Head of caudate nucleus (tissue), 42 donors: Measurements from ENCODE around the gene KIAA1586.
"Not testable (repeated sequence)": the region's sequence is repeated elsewhere in the genome, so short reads cannot be mapped to it uniquely, and the experiment has no call there.

Experiments
- DNase-seq, 42 donors: peaks; one replicate each; pipeline versions ENCODE4 v3.0.0 to v3.0.0-alpha.2; 2020 to 2021; ENCODE audit warnings: mixed read lengths in 7 of 42
- intact Hi-C: fragments of 100-400 bp; cut with DNase I; formaldehyde crosslinking; loops from one replicate; pipeline ENCODE4 v1.15.0; 2022

The KIAA1586 gene

GRCh38 chr6:57089687-57090457, 43.4 kb downstream of the KIAA1586 start, which contains the start of gene ZNF451:
ZNF451 (plus strand) TSS chr6:57090188; CDS start chr6:57090254, 66 bp downstream.
- intact Hi-C loops = loop anchor here (5.0 kb wide), 1 partner anchor 43 kb away; the partner anchor contains the start of gene KIAA1586
- peak; percentile 96 to 99 (median 98) for DNase-seq

- intact Hi-C loops, DNase-seq: not testable (repeated sequence)
These were observed 44.1 kb downstream of the KIAA1586 start for GRCh38 chr6:57090458-57091067.

GRCh38 chr6:57091375-57091774, 44.9 kb downstream of the KIAA1586 start:
- DNase-seq, intact Hi-C loops: not testable (repeated sequence)

GRCh38 chr6:57094689-57095088, 48.2 kb downstream of the KIAA1586 start:
- DNase-seq = no peak
- intact Hi-C loops = no loop called here

GRCh38 chr6:57097596-57097995, 51.1 kb downstream of the KIAA1586 start:
- intact Hi-C loops = no loop called here
- no peak for DNase-seq

GRCh38 chr6:57102976-57103375, 56.5 kb downstream of the KIAA1586 start:
- DNase-seq = no peak
- intact Hi-C loops = no loop called here

- no peak for DNase-seq
- intact Hi-C loops = no loop called here
These were observed 57.8 kb downstream of the KIAA1586 start for GRCh38 chr6:57104336-57104735.
